GM18867 (cell line): ENCODE results near the gene CA11.

Experiments used
- ATAC-seq: cut with Tn5 transposase; IDR thresholded peaks from one replicate; pipeline ENCODE4 v1.9.1; 2021; ENCODE audit warnings: mild to moderate bottlenecking, moderate library complexity; ENCODE audit not compliant: unreplicated experiment

Gene CA11

GRCh38 chr19:48614436-48615230 is 31.4 kb downstream of the CA11 start, which contains the start of gene FAM83E:
Gene FAM83E (minus strand): TSS chr19:48615076. CDS start chr19:48613372, 1,704 bp downstream.
- no peak for ATAC-seq

- no peak for ATAC-seq
These were observed 32.0 kb downstream of the CA11 start for GRCh38 chr19:48613852-48614435.

GRCh38 chr19:48613024-48613851 is 32.7 kb downstream of the CA11 start:
- no peak for ATAC-seq

GRCh38 chr19:48611872-48612271 is 34.1 kb downstream of the CA11 start:
- no peak for ATAC-seq

GRCh38 chr19:48609571-48610108 is 36.3 kb downstream of the CA11 start:
- no peak for ATAC-seq

- ATAC-seq, result peak; percentile 60
These were observed 37.2 kb downstream of the CA11 start for GRCh38 chr19:48608798-48609263.

GRCh38 chr19:48607359-48607755 is 38.6 kb downstream of the CA11 start:
- no peak for ATAC-seq

GRCh38 chr19:48606463-48607358 is 39.3 kb downstream of the CA11 start, which contains the start of gene SPACA4:
Gene SPACA4 (plus strand): TSS chr19:48606742. CDS start chr19:48606979, 237 bp downstream.
- no peak for ATAC-seq

GRCh38 chr19:48603850-48604249 is 42.1 kb downstream of the CA11 start:
- ATAC-seq, result no peak

GRCh38 chr19:48603449-48603848 is 42.5 kb downstream of the CA11 start:
- ATAC-seq, result no peak

GRCh38 chr19:48603001-48603400 is 43.0 kb downstream of the CA11 start:
- no peak for ATAC-seq

GRCh38 chr19:48600679-48601417 is 45.1 kb downstream of the CA11 start:
- no peak for ATAC-seq

GRCh38 chr19:48598996-48599700 is 46.8 kb downstream of the CA11 start:
- no peak for ATAC-seq

- ATAC-seq, result no peak
These were observed 49.1 kb downstream of the CA11 start for GRCh38 chr19:48596679-48597465.

- no peak for ATAC-seq
These were observed 49.8 kb downstream of the CA11 start for GRCh38 chr19:48596237-48596636.

- ATAC-seq, result no peak
These were observed 50.2 kb downstream of the CA11 start for GRCh38 chr19:48595833-48596232.

- no peak for ATAC-seq
These were observed 50.8 kb downstream of the CA11 start for GRCh38 chr19:48595171-48595570.

GRCh38 chr19:48591021-48591420 is 55.0 kb downstream of the CA11 start:
- ATAC-seq, result no peak
